Right atrium auricular region (tissue), 2 donors: ENCODE data around the gene ACTR2. TPM values are rescaled to one million over a fixed set of nuclear protein-coding genes. Genes with fewer than 3 reads are reported as not detected.
"Not testable (repeated sequence)": the region's sequence is repeated elsewhere in the genome, so short reads cannot be mapped to it uniquely, and the experiment has no call there.

ENCODE experiments used
- DNase-seq: peaks from one replicate; pipeline ENCODE4 v3.0.0-alpha.2; 2019; ENCODE audit warnings: low spot score
- H3K27ac ChIP-seq, 2 donors: fragments of 200-600 bp; sonication (generic); 1 replicate in 1 of 2; 2 replicates in 1 of 2; pipeline ENCODE4 v1.5.1; 2016 to 2019
- H3K27me3 ChIP-seq, 2 donors: fragments of 200-600 bp; sonication (generic); one replicate each; pipeline versions ENCODE4 v1.5.1 to v1.6.0; 2017 to 2019
- H3K36me3 ChIP-seq: fragments of 200-600 bp; sonication (generic); one replicate; pipeline ENCODE4 v1.5.1; 2016
- H3K4me1 ChIP-seq, 2 donors: fragments of 200-600 bp; sonication (generic); one replicate each; pipeline versions ENCODE4 v1.5.1 to v1.6.0; 2017 to 2019
- H3K4me3 ChIP-seq, 2 donors: fragments of 200-600 bp; sonication (generic); 1 replicate in 1 of 2; 2 replicates in 1 of 2; pipeline ENCODE4 v1.5.1; 2017 to 2019; ENCODE audit warnings: mild to moderate bottlenecking in 1 of 2, moderate library complexity in 1 of 2
- H3K9me3 ChIP-seq, 2 donors: fragments of 200-600 bp; sonication (generic); one replicate each; pipeline ENCODE4 v1.5.1; 2019
- CTCF ChIP-seq, 2 donors: fragments of 200-600 bp; sonication (generic); IDR thresholded peaks; one replicate each; pipeline ENCODE4 v1.5.1; 2019; ENCODE audit warnings: antibody characterized with exemption in 2 of 2
- total RNA-seq, 2 donors: library from RNA; depleted of rRNA; stranded (reverse); fragments of >200 nt; gene quantifications; one replicate each; pipeline ENCODE4 v1.1.0, GENCODE V29; 2016

ACTR2 gene
- total RNA-seq = 10 to 100 TPM; 41.2 to 45.5 TPM

DNA sequence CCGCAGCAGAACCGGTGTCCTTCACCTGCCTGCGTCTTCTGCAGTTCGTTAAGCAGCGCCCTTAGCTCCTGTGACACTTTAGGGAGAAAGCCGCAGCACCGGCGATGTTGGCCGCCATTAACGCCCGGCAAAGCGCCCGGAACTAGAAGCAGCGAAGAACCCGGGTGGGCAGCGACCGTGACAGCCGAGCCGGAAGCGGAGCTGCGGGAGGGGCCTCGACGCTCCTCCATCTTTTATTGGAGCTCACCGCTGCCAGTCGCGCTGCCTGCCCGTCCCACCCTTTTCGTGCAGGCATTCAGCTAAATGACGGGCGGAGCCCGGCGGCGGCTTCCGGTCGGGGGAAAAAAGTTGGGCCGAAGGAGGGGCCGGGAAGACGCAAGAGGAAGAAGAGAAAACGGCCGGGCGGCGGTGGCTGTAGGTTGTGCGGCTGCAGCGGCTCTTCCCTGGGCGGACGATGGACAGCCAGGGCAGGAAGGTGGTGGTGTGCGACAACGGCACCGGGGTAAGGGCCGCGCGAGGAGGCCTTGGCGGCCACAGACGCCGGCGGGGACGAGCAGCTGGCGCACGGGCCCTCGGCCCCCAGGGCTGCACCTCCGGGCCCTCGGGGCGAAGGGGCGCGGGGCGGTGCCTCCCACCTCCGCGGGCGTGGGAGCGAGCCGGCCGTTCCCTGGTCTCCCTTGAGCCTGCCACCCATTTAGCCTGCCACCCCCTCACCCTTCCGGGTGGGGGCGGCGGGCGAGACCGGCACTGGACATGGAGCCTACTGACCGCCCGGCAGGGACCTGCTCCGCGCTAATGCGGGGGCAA, at the start of gene ACTR2:
ACTR2 (plus strand) TSS at position 376 of the 807 bp plus-strand sequence; CDS start at position 455, 79 bp downstream.
- Histone ChIP-seq H3K4me3 (peak within 1 kb of the TSS; percentile 90 to 97), H3K27ac (peak within 1 kb of the TSS; percentile 96 to 97), H3K9me3 (no peaks in the 10 kb centered on the region), H3K4me1 (peaks cover 0 to 39% of the 10 kb centered on the region in 2 donors), H3K36me3 (no peaks in the 10 kb centered on the region), H3K27me3 (no peaks in the 10 kb centered on the region)
- DNase-seq = peak; percentile 95
- TF ChIP-seq CTCF (IDR thresholded peaks at IDR 0.05) = no peak

DNA sequence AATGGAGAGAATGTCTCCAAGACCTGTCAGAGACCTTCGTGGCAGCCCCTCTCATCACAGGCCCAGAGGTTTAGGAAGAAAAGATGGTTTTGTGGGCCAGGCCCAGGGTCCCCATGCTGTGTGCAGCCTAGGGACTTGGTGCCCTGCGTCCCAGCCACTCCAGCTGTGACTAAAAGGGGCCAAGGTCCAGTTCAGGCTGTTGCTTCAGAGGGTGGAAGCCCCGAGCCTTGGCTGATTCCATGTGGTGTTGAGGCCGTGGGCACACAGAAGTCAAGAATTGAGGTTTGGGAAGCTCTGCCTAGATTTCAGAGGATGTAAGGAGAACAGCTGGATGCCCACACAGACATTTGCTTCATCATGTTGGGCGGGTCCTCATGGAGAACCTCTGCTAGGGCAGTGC, 45.1 kb upstream of the ACTR2 start:
- Histone ChIP-seq H3K9me3 (no peaks in the 10 kb centered on the region), H3K27me3 (no peaks in the 10 kb centered on the region)
- no peak for TF ChIP-seq CTCF (IDR thresholded peaks at IDR 0.05)

DNA sequence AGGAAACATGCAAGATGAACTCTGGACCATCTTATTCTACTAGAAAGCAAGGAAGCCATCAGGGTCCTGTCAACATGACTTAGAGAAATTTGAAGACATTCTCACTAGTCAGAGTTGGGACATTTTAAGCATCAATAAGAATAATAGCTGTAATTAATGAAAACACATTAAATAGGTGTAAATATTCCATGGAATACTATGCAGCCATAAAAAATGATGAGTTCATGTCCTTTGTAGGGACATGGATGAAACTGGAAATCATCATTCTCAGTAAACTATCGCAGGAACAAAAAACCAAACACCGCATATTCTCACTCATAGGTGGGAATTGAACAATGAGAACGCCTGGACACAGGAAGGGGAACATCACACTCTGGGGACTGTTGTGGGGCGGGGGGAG, 44.2 kb upstream of the ACTR2 start:
- not testable (repeated sequence) for H3K27ac ChIP-seq, H3K9me3 ChIP-seq, H3K36me3 ChIP-seq, H3K4me1 ChIP-seq, DNase-seq, H3K27me3 ChIP-seq, H3K4me3 ChIP-seq

More for the DNA sequence above, 45.1 kb upstream of the ACTR2 start:
- Histone ChIP-seq H3K4me1 (peaks cover 0 to 7% of the 10 kb centered on the region in 2 donors), H3K36me3 (no peaks in the 10 kb centered on the region), H3K4me3 (no peak overlapping the region), H3K27ac (no peak overlapping the region)
- DNase-seq = no peak

DNA sequence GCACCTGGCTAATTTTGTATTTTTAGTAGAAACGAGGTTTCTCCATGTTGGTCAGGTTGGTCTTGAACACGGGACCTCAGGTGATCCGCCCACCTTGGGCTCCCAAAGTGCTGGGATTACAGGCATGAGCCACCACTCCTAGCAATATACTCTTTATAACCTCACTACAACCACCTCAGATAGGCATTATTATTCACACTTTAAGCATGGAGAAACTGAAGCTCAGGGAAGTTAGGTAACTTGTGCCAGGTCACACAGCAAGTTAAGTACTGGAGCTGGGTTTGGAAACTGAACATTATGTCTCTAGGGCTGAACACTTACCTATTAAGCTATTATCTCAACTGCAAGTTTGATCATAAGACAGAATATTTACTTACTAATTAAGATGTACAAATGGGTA, 42.6 kb upstream of the ACTR2 start:
- H3K4me3 ChIP-seq = no peak overlapping the region
- H3K4me1 ChIP-seq = peaks cover 0 to 7% of the 10 kb centered on the region in 2 donors
- no peak overlapping the region for H3K27ac ChIP-seq
- H3K9me3 ChIP-seq = no peaks in the 10 kb centered on the region
- DNase-seq = no peak
- H3K27me3 ChIP-seq = no peaks in the 10 kb centered on the region
- H3K36me3 ChIP-seq = no peaks in the 10 kb centered on the region
- no peak for TF ChIP-seq CTCF (IDR thresholded peaks at IDR 0.05)

DNA sequence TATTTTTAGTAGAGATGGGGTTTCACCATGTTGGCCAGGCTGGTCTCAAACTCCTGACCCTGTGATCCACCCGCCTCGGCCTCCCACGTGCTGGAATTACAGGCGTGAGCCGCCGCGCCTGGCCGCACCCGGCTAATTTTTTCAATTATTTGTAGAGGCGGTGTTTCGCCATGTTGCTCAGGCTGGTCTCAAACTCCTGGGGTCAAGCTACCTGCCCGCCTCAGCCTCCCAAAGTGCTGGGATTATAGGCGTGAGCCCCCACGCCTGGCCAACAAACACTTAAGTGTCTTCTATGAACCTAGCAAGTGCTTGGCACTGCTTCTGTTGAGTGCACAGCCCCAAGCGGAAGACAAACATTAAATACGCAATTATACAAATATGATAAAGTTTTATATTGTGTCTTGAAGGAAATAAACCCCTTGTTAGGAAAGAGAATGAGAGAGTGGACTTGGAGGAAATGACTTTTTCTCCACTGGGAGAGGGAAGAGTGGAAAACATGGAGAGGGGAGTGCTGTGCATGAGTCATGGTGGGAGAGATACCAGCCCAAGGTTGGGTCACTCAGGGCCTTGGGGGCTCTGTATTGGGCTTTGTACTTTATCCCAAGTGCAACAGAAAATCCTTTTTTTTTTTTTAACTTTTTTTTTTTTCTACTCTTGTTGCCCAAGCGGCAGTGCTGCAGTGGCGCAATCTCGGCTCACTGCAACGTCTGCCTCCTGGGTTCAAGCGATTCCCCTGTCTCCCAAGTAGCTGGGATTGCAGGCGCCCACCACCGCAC, 41.4 kb upstream of the ACTR2 start:
- no peak for DNase-seq
- no peak overlapping the region for H3K4me3 ChIP-seq
- H3K27me3 ChIP-seq = no peaks in the 10 kb centered on the region
- no peaks in the 10 kb centered on the region for H3K36me3 ChIP-seq
- H3K9me3 ChIP-seq = no peaks in the 10 kb centered on the region
- H3K27ac ChIP-seq = no peak overlapping the region
- peaks cover 0 to 7% of the 10 kb centered on the region in 2 donors for H3K4me1 ChIP-seq
- no peak for TF ChIP-seq CTCF (IDR thresholded peaks at IDR 0.05)
